ENCODE measurements around the gene CPLX1.
"Not testable (repeated sequence)": the region's sequence is repeated elsewhere in the genome, so short reads cannot be mapped to it uniquely, and the experiment has no call there.

The CPLX1 gene

GRCh38 chr4:761739-762138 is 64.2 kb downstream of the CPLX1 start:
- no peak for DNase-seq (ENCODE audit: low read depth in 2 of 2, low spot score in 1 of 2)

- DNase-seq (ENCODE audit: low read depth in 2 of 2, low spot score in 1 of 2), result no peak
Measured at GRCh38 chr4:761086-761485, 64.8 kb downstream of the CPLX1 start.

- no peak for DNase-seq (ENCODE audit: low read depth in 2 of 2, low spot score in 1 of 2)
Measured at GRCh38 chr4:760616-761015, 65.3 kb downstream of the CPLX1 start.

- not testable (repeated sequence) for DNase-seq (ENCODE audit: low read depth in 2 of 2, low spot score in 1 of 2)
Measured at GRCh38 chr4:759810-760209, 66.1 kb downstream of the CPLX1 start.

DNA sequence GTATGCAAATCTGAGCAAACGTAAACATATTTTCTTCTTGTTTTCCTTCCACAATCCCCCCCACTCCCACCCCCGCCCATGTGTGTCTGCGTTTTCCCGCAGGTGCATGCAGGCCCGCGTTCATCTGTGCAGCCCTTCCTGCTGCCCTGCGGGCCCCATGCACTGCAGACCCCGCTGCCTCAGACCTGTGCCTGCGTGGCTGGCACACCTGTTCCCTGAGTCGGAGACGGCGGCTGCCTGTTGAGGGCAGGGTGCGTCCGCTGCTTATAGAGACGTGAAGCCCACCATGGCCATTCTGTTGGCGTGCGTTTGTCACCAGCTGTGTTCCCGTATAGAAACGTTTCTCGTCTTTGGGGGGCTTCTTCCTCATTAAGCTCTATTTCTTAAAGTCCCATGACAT is 68.8 kb downstream of the CPLX1 start:
- no peak for DNase-seq (ENCODE audit: low read depth in 2 of 2, low spot score in 1 of 2)

GRCh38 chr4:754221-755120 is 71.5 kb downstream of the CPLX1 start:
- DNase-seq (ENCODE audit: low read depth in 2 of 2, low spot score in 1 of 2), result no peak

GRCh38 chr4:753186-753585 is 72.7 kb downstream of the CPLX1 start:
- not testable (repeated sequence) for DNase-seq (ENCODE audit: low read depth in 2 of 2, low spot score in 1 of 2)

GRCh38 chr4:752196-752861 is 73.6 kb downstream of the CPLX1 start:
- no peak for DNase-seq (ENCODE audit: low read depth in 2 of 2, low spot score in 1 of 2)

DNA sequence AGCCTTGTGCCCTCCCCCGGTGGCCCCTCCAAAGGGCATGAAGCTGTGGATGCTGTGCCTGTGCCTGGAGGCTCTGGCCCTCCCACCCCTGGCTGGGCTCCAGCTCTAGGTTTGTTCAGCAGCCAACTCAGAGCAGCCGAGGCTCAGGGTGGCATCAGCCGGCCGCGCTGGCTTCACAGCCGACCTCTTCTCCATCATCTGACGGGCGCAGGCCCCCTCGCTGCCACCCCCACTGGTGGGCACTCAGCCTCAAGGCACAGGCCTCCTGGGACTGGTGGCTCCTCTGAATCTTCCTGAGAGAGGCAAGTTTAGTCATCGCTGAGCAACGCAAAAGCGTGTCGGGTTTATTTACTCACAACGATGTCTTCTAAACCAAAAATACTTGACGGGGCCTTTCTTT is 74.3 kb downstream of the CPLX1 start:
- no peak for DNase-seq (ENCODE audit: low read depth in 2 of 2, low spot score in 1 of 2)

DNA sequence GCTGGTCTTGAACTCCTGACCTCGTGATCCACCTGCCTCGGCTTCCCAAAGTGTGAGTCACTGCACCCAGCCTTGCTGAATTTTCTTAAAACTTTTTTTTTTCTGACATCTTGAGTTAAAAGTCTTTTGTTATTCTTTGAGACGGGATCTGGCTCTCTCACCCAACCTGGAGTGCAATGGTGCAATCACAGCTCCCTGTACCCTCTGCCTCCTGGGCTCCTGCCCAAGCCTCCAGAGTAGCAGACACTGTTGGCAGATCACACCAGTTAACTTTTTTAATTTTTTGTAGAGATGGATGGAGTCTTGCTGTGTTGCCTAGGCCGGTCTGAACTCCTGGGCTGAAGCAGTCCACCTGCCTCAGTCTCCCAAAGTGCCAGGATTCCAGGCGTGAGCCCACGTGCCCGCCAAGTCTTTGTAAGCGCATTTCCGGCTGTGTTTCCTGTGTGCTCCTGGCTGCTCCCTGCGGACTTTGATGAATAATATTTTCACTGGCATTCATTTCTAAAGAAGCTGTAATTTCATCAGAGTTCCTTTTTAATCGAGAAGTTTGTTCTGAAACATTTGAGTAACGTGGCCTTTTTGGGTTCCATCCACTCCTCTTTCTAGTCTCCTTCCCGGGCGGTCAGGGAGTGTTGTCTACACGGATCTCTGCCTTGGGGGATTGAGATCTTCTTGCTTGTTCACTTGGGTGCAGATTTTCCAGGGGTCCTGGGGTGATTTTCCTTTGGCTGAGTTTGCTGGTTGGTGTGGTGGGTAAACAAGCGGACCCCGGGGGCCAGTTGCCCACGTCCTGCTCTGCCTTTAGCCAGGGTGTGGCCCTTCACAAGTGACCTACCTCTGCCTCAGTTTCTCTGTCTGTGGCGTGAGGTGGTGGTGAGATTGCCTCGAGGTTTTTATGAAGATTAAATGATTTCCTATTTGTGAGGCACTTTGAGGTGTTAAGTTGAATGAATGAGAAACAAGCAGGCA is 75.9 kb downstream of the CPLX1 start:
- no peak for DNase-seq (ENCODE audit: low read depth in 2 of 2, low spot score in 1 of 2)

DNA sequence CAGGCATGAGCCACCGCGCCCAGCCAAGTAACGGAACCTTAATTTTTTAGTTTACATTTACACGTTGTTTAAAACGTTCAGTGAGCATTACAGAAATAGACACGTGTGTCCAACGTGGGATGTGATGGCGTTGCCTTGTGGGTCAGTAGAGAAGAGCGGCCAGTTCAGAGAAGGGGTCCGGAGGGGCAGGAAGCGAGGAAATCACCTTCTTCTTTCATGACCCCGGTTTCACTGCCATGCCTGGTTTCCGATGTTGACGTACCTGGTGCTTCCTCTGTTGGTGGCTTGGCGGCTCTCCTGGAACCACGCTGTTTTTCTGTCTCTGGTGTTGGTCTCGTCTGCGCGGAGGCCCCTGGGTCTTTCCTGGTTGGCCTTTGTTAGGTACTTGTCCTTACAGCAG is 77.5 kb downstream of the CPLX1 start:
- no peak for DNase-seq (ENCODE audit: low read depth in 2 of 2, low spot score in 1 of 2)

DNA sequence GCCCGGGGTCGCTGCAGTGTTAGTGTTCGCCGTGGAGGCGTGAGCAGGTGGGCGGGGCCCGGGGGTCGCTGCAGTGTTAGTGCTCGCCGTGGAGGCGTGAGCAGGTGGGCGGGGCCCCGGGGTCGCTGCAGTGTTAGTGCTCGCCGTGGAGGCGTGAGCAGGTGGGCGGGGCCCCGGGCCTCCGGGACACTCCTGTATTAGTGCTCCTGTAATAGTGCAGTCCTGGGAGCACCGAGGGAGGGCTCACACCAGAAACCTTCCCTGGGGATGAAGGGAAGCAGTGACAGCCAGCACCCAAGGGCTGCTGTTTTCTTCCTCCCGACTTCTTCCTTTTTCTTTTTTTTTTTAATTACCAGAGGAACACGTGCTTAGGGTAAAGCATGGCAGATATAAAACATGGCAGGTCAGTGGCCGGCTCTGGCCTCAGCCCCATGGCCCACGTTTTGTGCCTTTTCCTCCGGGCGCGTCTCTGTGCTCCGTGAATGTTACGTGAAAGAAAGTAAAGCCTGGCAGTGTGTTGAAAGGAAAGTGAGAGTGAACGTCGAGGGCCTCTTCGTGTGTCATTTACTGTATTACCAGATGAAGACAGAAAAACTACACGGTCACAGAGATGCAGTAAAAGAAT is 78.3 kb downstream of the CPLX1 start:
- no peak for DNase-seq (ENCODE audit: low read depth in 2 of 2, low spot score in 1 of 2)

DNA sequence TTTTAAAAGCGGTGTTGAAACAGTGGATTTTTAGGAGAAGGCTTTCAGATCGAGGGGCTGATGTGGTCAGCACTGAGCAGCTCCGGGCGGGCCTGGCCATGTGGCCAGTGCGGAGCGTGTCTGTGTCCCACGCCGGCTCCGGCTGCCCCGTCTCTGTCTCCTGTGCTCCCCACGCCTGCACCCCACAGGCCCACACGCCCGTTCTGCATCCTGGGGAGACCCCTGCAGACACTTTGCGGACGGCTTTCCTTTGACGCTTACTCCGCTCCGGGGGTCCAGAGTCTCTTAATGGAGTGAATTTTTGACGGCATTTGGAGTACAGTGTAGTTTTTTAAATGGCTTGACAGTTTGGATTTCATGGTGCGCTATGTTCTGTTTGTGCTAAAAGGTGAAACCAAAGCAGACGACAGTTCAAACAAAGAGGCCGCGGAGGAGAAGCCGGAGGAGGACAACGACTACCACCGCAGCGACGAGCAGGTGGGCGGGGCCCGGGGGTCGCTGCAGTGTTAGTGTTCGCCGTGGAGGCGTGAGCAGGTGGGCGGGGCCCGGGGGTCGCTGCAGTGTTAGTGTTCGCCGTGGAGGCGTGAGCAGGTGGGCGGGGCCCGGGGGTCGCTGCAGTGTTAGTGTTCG is 81.6 kb downstream of the CPLX1 start:
- DNase-seq (ENCODE audit: low read depth in 2 of 2, low spot score in 1 of 2), result no peak

- no peak for DNase-seq (ENCODE audit: low read depth in 2 of 2, low spot score in 1 of 2)
Measured at GRCh38 chr4:743463-744211, 82.3 kb downstream of the CPLX1 start.

GRCh38 chr4:742742-743311 is 83.1 kb downstream of the CPLX1 start:
- peak; percentile 43 to 62 for DNase-seq (ENCODE audit: low read depth in 2 of 2, low spot score in 1 of 2)

GRCh38 chr4:742096-742741 is 83.7 kb downstream of the CPLX1 start:
- no peak for DNase-seq (ENCODE audit: low read depth in 2 of 2, low spot score in 1 of 2)

GRCh38 chr4:740656-741282 is 85.2 kb downstream of the CPLX1 start:
- no peak for DNase-seq (ENCODE audit: low read depth in 2 of 2, low spot score in 1 of 2)

- DNase-seq (ENCODE audit: low read depth in 2 of 2, low spot score in 1 of 2), result no peak
Measured at GRCh38 chr4:740011-740410, 85.9 kb downstream of the CPLX1 start.
